Measurements from ENCODE around the gene FAM186B. TPM values are rescaled to one million over a fixed set of nuclear protein-coding genes. Genes with fewer than 3 reads are reported as not detected.

The FAM186B gene
- total RNA-seq, 1 experiment from 2014 or later: 0.39 TPM

GRCh38 chr12:49567611-49568441, 37.6 kb downstream of the FAM186B start, which contains the start of gene MCRS1 (continued):
- TF ChIP-seq E2F1 (CRISPR knock-in tag; IDR thresholded peaks at IDR 0.05) (no peak), KAT7 (CRISPR knock-in tag; IDR thresholded peaks at IDR 0.05; ENCODE audit: borderline replicate concordance) (no peak), NFYB (CRISPR knock-in tag; conservative IDR thresholded peaks at IDR 0.05; ENCODE audit: low read depth) (no peak), ETV6 (CRISPR knock-in tag; IDR thresholded peaks at IDR 0.05) (peak; percentile 90), CDX4 (CRISPR knock-in tag; IDR thresholded peaks at IDR 0.05; ENCODE audit: borderline replicate concordance) (no peak), ZNF425 (CRISPR knock-in tag; conservative IDR thresholded peaks at IDR 0.05) (no peak), PRRX2 (CRISPR knock-in tag; IDR thresholded peaks at IDR 0.05) (no peak), MAX (CRISPR knock-in tag; IDR thresholded peaks at IDR 0.05) (peak; percentile 79), FOXP1 (CRISPR knock-in tag; IDR thresholded peaks at IDR 0.05; ENCODE audit: borderline replicate concordance) (0 out of 2 replicates have a peak, but pooled peaks have one; percentile 27), TEAD1 (CRISPR knock-in tag; IDR thresholded peaks at IDR 0.05) (peak; percentile 18; the same call in 1 of the 2 replicates), USF1 (CRISPR knock-in tag; IDR thresholded peaks at IDR 0.05) (no peak), JAZF1 (CRISPR knock-in tag; IDR thresholded peaks at IDR 0.05) (no peak), E2F4 (CRISPR knock-in tag; IDR thresholded peaks at IDR 0.05; ENCODE audit: borderline replicate concordance, low read depth) (no peak), AR (CRISPR knock-in tag; IDR thresholded peaks at IDR 0.05) (no peak), SMAD4 (CRISPR knock-in tag; IDR thresholded peaks at IDR 0.05) (no peak), ZNF671 (CRISPR knock-in tag; IDR thresholded peaks at IDR 0.05) (no peak)
- TF ChIP-seq, protein P1, sequence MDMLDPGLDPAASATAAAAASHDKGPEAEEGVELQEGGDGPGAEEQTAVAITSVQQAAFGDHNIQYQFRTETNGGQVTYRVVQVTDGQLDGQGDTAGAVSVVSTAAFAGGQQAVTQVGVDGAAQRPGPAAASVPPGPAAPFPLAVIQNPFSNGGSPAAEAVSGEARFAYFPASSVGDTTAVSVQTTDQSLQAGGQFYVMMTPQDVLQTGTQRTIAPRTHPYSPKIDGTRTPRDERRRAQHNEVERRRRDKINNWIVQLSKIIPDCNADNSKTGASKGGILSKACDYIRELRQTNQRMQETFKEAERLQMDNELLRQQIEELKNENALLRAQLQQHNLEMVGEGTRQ (CRISPR knock-in tag; IDR thresholded peaks at IDR 0.05): 0 out of 2 replicates have a peak, but pooled peaks have one; percentile 18
- TF ChIP-seq, protein P2, sequence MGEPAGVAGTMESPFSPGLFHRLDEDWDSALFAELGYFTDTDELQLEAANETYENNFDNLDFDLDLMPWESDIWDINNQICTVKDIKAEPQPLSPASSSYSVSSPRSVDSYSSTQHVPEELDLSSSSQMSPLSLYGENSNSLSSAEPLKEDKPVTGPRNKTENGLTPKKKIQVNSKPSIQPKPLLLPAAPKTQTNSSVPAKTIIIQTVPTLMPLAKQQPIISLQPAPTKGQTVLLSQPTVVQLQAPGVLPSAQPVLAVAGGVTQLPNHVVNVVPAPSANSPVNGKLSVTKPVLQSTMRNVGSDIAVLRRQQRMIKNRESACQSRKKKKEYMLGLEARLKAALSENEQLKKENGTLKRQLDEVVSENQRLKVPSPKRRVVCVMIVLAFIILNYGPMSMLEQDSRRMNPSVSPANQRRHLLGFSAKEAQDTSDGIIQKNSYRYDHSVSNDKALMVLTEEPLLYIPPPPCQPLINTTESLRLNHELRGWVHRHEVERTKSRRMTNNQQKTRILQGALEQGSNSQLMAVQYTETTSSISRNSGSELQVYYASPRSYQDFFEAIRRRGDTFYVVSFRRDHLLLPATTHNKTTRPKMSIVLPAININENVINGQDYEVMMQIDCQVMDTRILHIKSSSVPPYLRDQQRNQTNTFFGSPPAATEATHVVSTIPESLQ (CRISPR knock-in tag; IDR thresholded peaks at IDR 0.05): no peak

Measured in WTC11 (cell line).